Measurements from ENCODE around the gene MC3R. TPM values are rescaled to one million over a fixed set of nuclear protein-coding genes. Genes with fewer than 3 reads are reported as not detected.

The MC3R gene
- total RNA-seq, 2 donors from 2014 or later = not detected

GRCh38 chr20:56222201-56222600, 26.3 kb upstream of the MC3R start:
- TF ChIP-seq CTCF (conservative IDR thresholded peaks at IDR 0.05) = no peak
- Mint-ChIP-seq H3K27ac (no peak overlapping the region), H3K4me1 (no peaks in the 10 kb centered on the region), H3K4me3 (no peak overlapping the region), H3K36me3 (ENCODE audit: low read depth) (no peaks in the 10 kb centered on the region), H3K9me3 (peaks cover 97% of the 10 kb centered on the region), H3K27me3 (ENCODE audit: insufficient read depth) (no peaks in the 10 kb centered on the region)
- Histone ChIP-seq H3K27me3 (ENCODE audit: control insufficient read depth, insufficient read depth, low read length, poor library complexity, severe bottlenecking) (no peaks in the 10 kb centered on the region), H3K4me1 (ENCODE audit: control insufficient read depth, insufficient read depth, low read length) (no peaks in the 10 kb centered on the region), H3K9ac (ENCODE audit: extremely low read depth, low read length, poor library complexity, severe bottlenecking) (no peak overlapping the region), H3K4me3 (ENCODE audit: low read length) (no peak overlapping the region), H3K27ac (ENCODE audit: low read depth, low read length) (no peak overlapping the region), H3K9me3 (ENCODE audit: control insufficient read depth, low read length) (peaks cover 96% of the 10 kb centered on the region), H3K36me3 (ENCODE audit: control insufficient read depth, insufficient read depth, low read length) (no peaks in the 10 kb centered on the region)
- no peak for DNase-seq
- WGBS, 2 experiments (ENCODE audit: insufficient coverage in 1 of 2, insufficient read length in 1 of 2) = 86% methylated on average over 1 of the region's 1 CpG; no CpG with 5 or more reads in 1 of the 2 experiments

DNA sequence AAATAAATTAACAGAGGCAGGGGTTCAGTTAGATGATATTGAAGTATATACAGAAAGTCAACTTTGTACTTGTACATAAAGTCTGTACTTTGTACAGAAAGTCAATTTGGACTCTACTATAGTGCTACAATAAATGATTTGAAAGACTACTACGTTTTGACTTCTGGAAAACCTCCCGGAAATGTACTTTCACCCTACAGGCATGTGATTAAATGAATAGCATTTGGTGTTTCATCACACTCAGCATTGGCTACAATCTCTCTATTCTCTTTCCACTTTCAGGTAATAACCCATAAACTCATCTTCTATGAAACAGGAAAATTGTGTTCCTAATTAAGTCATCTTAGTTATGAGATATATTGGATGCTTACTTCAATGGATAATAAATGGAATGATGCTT, 25.6 kb upstream of the MC3R start:
- Histone ChIP-seq H3K4me3 (ENCODE audit: low read length) (no peak overlapping the region), H3K4me1 (ENCODE audit: control insufficient read depth, insufficient read depth, low read length) (no peaks in the 10 kb centered on the region), H3K9ac (ENCODE audit: extremely low read depth, low read length, poor library complexity, severe bottlenecking) (no peak overlapping the region), H3K9me3 (ENCODE audit: control insufficient read depth, low read length) (peaks cover 94% of the 10 kb centered on the region), H3K36me3 (ENCODE audit: control insufficient read depth, insufficient read depth, low read length) (no peaks in the 10 kb centered on the region), H3K27ac (ENCODE audit: low read depth, low read length) (no peak overlapping the region), H3K27me3 (ENCODE audit: control insufficient read depth, insufficient read depth, low read length, poor library complexity, severe bottlenecking) (no peaks in the 10 kb centered on the region)
- Mint-ChIP-seq H3K4me3 (no peak overlapping the region), H3K36me3 (ENCODE audit: low read depth) (no peaks in the 10 kb centered on the region), H3K4me1 (no peaks in the 10 kb centered on the region), H3K9me3 (peaks cover 97% of the 10 kb centered on the region), H3K27me3 (ENCODE audit: insufficient read depth) (no peaks in the 10 kb centered on the region), H3K27ac (no peak overlapping the region)
- DNase-seq = no peak
- 48 to 59% methylated on average over 2 of the region's 2 CpGs for WGBS, 2 experiments (ENCODE audit: insufficient coverage in 1 of 2, insufficient read length in 1 of 2)
- TF ChIP-seq CTCF (conservative IDR thresholded peaks at IDR 0.05) = no peak

GRCh38 chr20:56223352-56223751, 25.2 kb upstream of the MC3R start:
- no peak overlapping the region for H3K27ac ChIP-seq (ENCODE audit: low read depth, low read length)
- no peak overlapping the region for H3K9ac ChIP-seq (ENCODE audit: extremely low read depth, low read length, poor library complexity, severe bottlenecking)
- H3K36me3 ChIP-seq (ENCODE audit: control insufficient read depth, insufficient read depth, low read length) = no peaks in the 10 kb centered on the region
- Mint-ChIP-seq H3K9me3 (peaks cover 97% of the 10 kb centered on the region), H3K4me1 (no peaks in the 10 kb centered on the region), H3K27me3 (ENCODE audit: insufficient read depth) (no peaks in the 10 kb centered on the region), H3K4me3 (no peak overlapping the region), H3K36me3 (ENCODE audit: low read depth) (no peaks in the 10 kb centered on the region), H3K27ac (no peak overlapping the region)
- no peaks in the 10 kb centered on the region for H3K4me1 ChIP-seq (ENCODE audit: control insufficient read depth, insufficient read depth, low read length)
- no peak overlapping the region for H3K4me3 ChIP-seq (ENCODE audit: low read length)
- peaks cover 94% of the 10 kb centered on the region for H3K9me3 ChIP-seq (ENCODE audit: control insufficient read depth, low read length)
- 53 to 55% methylated on average over 6 to 7 of the region's 7 CpGs for WGBS, 2 experiments (ENCODE audit: insufficient coverage in 1 of 2, insufficient read length in 1 of 2)
- no peak for DNase-seq
- no peak for TF ChIP-seq CTCF (conservative IDR thresholded peaks at IDR 0.05)
- no peaks in the 10 kb centered on the region for H3K27me3 ChIP-seq (ENCODE audit: control insufficient read depth, insufficient read depth, low read length, poor library complexity, severe bottlenecking)
